HepG2 (cell line): ENCODE results near the gene NCOA7. TPM values are rescaled to one million over a fixed set of nuclear protein-coding genes. Genes with fewer than 3 reads are reported as not detected.

ENCODE experiments used
- DNMT1 ChIP-seq: sonication (generic); formaldehyde crosslinking; IDR thresholded peaks from 2 replicates; pipeline ENCODE4 v1.5.1; 2020; ENCODE audit warnings: mild to moderate bottlenecking, missing genetic modification reagents
- EZH2 ChIP-seq: conservative IDR thresholded peaks from 2 replicates; pipeline ENCODE4 v1.6.1; 2012; ENCODE audit warnings: mild to moderate bottlenecking, low read depth, low read length, moderate library complexity
- FOXJ3 ChIP-seq: sonication (generic); formaldehyde crosslinking; IDR thresholded peaks from 2 replicates; pipeline ENCODE4 v1.4.0; 2020; ENCODE audit warnings: missing genetic modification reagents, mild to moderate bottlenecking, borderline replicate concordance
- GABPB1 ChIP-seq: IDR thresholded peaks from 2 replicates; pipeline ENCODE4 v1.6.1; 2016; ENCODE audit warnings: mild to moderate bottlenecking, missing genetic modification reagents, moderate library complexity, missing compliant biosample characterization
- JARID2 ChIP-seq: sonication (generic); formaldehyde crosslinking; IDR thresholded peaks from 2 replicates; pipeline ENCODE4 v1.8.1; 2023; ENCODE audit warnings: missing genetic modification reagents, inconsistent platforms; ENCODE audit not compliant: insufficient replicate concordance
- KLF12 ChIP-seq: sonication (generic); formaldehyde crosslinking; IDR thresholded peaks from 2 replicates; pipeline ENCODE4 v1.4.0; 2020; ENCODE audit warnings: missing genetic modification reagents, borderline replicate concordance
- PHF21A ChIP-seq: sonication (generic); formaldehyde crosslinking; IDR thresholded peaks from 2 replicates; pipeline ENCODE4 v1.5.0; 2020; ENCODE audit warnings: mild to moderate bottlenecking, missing genetic modification reagents
- SALL2 ChIP-seq: sonication (generic); formaldehyde crosslinking; IDR thresholded peaks from 2 replicates; pipeline ENCODE4 v1.8.1; 2023; ENCODE audit warnings: mild to moderate bottlenecking, missing genetic modification reagents, inconsistent platforms
- ZBTB42 ChIP-seq: sonication (generic); formaldehyde crosslinking; IDR thresholded peaks from 2 replicates; pipeline ENCODE4 v1.5.0; 2020; ENCODE audit warnings: mild to moderate bottlenecking, missing genetic modification reagents
- ZNF441 ChIP-seq: sonication (generic); formaldehyde crosslinking; IDR thresholded peaks from 2 replicates; pipeline ENCODE4 v1.7.0; 2021; ENCODE audit warnings: missing genetic modification reagents, borderline replicate concordance
- ZNF468 ChIP-seq: sonication (generic); formaldehyde crosslinking; IDR thresholded peaks from 2 replicates; pipeline ENCODE4 v1.8.0; 2022; ENCODE audit warnings: mild to moderate bottlenecking, moderate library complexity, missing genetic modification reagents
- ZNF674 ChIP-seq: sonication (generic); formaldehyde crosslinking; IDR thresholded peaks from 2 replicates; pipeline ENCODE4 v1.5.0; 2020; ENCODE audit warnings: low read depth, mild to moderate bottlenecking, missing genetic modification reagents
- ZNF75D ChIP-seq: sonication (generic); formaldehyde crosslinking; IDR thresholded peaks from 2 replicates; pipeline ENCODE4 v1.8.1; 2023; ENCODE audit warnings: missing genetic modification reagents, mild to moderate bottlenecking, borderline replicate concordance
- polyA plus RNA-seq, 8 experiments: library from polyadenylated mRNA; depleted of rRNA in 3 of 8; stranded (reverse) in 7 of 8; unstranded in 1 of 8; fragments of >200 nt; fragmentation: Illumina TruSeq in 4 of 8; extraction: Trizol in 4 of 8; gene quantifications; 2 replicates each; pipeline versions ENCODE4 v1.2.1 to v1.2.3, GENCODE V29; 2011 to 2016; ENCODE audit warnings: low read depth in 4 of 8, missing spikeins in 1 of 8, mixed read lengths in 1 of 8; ENCODE audit not compliant: insufficient read depth in 1 of 8
- total RNA-seq, 5 experiments: library from RNA; depleted of rRNA; stranded (reverse); fragments of >200 nt; fragmentation: Illumina TruSeq; extraction: Trizol; gene quantifications; 2 replicates each; pipeline ENCODE4 v1.2.3, GENCODE V29; 2016; ENCODE audit warnings: low read depth in 1 of 5
- TF ChIP-seq, protein P1 (sequence below): sonication (generic); formaldehyde crosslinking; IDR thresholded peaks from 2 replicates; pipeline ENCODE4 v1.8.1; 2023; ENCODE audit warnings: missing genetic modification reagents, mild to moderate bottlenecking, borderline replicate concordance
- TF ChIP-seq, protein P2 (sequence below): sonication (generic); formaldehyde crosslinking; IDR thresholded peaks from 2 replicates; pipeline ENCODE4 v1.9.0; 2021; ENCODE audit warnings: missing genetic modification reagents, borderline replicate concordance
- TF ChIP-seq, protein P3 (sequence below): sonication (generic); formaldehyde crosslinking; IDR thresholded peaks from 2 replicates; pipeline ENCODE4 v1.8.0; 2022; ENCODE audit warnings: missing genetic modification reagents, low read depth, mild to moderate bottlenecking, borderline replicate concordance
- TF ChIP-seq, protein P4 (sequence below): sonication (generic); formaldehyde crosslinking; IDR thresholded peaks from 2 replicates; pipeline ENCODE4 v1.5.0; 2020; ENCODE audit warnings: mild to moderate bottlenecking, missing genetic modification reagents
- TF ChIP-seq, protein P5 (sequence below): sonication (generic); formaldehyde crosslinking; IDR thresholded peaks from 2 replicates; pipeline ENCODE4 v1.4.0; 2020; ENCODE audit warnings: mild to moderate bottlenecking, missing genetic modification reagents

Gene NCOA7
- total and polyA plus RNA-seq, 2 of the 13 experiments (the other 11 are each of a cell fraction or from before 2014, with no cell fraction given) = 13.6 to 20.8 TPM

DNA sequence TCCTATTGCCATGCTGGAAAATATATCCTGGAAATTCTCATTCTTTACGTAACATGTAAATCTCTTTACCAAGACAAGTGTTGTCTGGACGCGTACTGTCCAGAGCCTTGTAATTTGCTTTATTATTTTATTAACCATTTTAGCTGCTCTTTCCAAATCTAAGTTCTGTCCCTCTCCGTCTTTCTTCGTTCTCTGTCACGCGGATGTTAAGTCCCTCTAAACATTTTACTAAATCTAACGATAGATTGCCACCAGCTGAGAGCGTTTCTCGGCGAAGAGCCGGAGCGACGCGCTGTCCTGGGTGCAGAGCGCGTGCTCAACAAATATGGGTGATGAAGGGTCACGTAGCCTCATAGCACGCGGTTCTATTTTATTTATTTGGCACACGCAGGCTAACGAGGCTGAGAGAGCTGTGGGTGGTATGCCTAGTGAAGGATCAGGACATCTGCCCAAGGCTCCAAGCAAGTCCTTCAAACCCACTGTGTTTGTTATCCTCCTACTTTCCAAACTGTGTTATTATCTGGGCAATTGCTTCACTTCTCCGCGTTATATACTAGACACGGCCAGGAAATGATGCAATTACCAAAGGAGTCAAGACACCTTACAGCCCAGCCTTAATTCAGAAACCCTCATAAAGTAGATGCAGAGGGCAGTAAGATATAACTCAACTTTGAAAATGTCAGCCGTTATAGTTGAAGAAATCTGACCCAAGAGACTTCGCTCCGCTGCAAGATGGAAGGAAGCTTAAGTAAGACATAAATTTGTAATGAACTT lies 10.0 kb upstream of the NCOA7 start (continued):
- peak; percentile 66; the same call in 1 of the 2 replicates for TF ChIP-seq DNMT1
- peak; percentile 80 for TF ChIP-seq GABPB1
- TF ChIP-seq, protein P1, sequence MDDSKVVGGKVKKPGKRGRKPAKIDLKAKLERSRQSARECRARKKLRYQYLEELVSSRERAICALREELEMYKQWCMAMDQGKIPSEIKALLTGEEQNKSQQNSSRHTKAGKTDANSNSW = peak; percentile 75; the same call in 1 of the 2 replicates
- 0 out of 2 replicates have a peak, but pooled peaks have one; percentile 86 for TF ChIP-seq ZNF674 (CRISPR knock-in tag)
- TF ChIP-seq ZNF75D (CRISPR knock-in tag) = no peak
- TF ChIP-seq, protein P2, sequence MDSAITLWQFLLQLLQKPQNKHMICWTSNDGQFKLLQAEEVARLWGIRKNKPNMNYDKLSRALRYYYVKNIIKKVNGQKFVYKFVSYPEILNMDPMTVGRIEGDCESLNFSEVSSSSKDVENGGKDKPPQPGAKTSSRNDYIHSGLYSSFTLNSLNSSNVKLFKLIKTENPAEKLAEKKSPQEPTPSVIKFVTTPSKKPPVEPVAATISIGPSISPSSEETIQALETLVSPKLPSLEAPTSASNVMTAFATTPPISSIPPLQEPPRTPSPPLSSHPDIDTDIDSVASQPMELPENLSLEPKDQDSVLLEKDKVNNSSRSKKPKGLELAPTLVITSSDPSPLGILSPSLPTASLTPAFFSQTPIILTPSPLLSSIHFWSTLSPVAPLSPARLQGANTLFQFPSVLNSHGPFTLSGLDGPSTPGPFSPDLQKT (CRISPR knock-in tag) = no peak
- TF ChIP-seq PHF21A (CRISPR knock-in tag) = peak; percentile 83
- TF ChIP-seq JARID2 (CRISPR knock-in tag) = no peak
- no peak for TF ChIP-seq ZBTB42
- no peak for TF ChIP-seq EZH2
- TF ChIP-seq KLF12 (CRISPR knock-in tag) = peak; percentile 17; the same call in 1 of the 2 replicates
- no peak for TF ChIP-seq ZNF468 (CRISPR knock-in tag)
- TF ChIP-seq, protein P3, sequence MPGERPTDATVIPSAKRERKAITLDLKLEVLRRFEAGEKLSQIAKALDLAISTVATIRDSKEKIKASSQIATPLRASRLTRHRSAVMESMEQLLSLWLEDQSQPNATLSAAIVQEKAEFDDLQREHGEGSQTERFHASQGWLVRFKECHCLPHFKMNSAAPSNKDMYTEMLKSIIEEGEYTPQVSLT (CRISPR knock-in tag) = peak; percentile 84; the same call in 1 of the 2 replicates
- TF ChIP-seq, protein P4, sequence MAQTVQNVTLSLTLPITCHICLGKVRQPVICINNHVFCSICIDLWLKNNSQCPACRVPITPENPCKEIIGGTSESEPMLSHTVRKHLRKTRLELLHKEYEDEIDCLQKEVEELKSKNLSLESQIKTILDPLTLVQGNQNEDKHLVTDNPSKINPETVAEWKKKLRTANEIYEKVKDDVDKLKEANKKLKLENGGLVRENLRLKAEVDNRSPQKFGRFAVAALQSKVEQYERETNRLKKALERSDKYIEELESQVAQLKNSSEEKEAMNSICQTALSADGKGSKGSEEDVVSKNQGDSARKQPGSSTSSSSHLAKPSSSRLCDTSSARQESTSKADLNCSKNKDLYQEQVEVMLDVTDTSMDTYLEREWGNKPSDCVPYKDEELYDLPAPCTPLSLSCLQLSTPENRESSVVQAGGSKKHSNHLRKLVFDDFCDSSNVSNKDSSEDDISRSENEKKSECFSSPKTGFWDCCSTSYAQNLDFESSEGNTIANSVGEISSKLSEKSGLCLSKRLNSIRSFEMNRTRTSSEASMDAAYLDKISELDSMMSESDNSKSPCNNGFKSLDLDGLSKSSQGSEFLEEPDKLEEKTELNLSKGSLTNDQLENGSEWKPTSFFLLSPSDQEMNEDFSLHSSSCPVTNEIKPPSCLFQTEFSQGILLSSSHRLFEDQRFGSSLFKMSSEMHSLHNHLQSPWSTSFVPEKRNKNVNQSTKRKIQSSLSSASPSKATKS (CRISPR knock-in tag) = 0 out of 2 replicates have a peak, but pooled peaks have one; percentile 53
- TF ChIP-seq, protein P5, sequence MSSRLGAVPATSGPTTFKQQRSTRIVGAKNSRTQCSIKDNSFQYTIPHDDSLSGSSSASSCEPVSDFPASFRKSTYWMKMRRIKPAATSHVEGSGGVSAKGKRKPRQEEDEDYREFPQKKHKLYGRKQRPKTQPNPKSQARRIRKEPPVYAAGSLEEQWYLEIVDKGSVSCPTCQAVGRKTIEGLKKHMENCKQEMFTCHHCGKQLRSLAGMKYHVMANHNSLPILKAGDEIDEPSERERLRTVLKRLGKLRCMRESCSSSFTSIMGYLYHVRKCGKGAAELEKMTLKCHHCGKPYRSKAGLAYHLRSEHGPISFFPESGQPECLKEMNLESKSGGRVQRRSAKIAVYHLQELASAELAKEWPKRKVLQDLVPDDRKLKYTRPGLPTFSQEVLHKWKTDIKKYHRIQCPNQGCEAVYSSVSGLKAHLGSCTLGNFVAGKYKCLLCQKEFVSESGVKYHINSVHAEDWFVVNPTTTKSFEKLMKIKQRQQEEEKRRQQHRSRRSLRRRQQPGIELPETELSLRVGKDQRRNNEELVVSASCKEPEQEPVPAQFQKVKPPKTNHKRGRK (CRISPR knock-in tag) = peak; percentile 86
- TF ChIP-seq FOXJ3 (CRISPR knock-in tag) = peak; percentile 50; the same call in 1 of the 2 replicates
- peak; percentile 79 for TF ChIP-seq ZNF441 (CRISPR knock-in tag)
- TF ChIP-seq SALL2 (CRISPR knock-in tag) = peak; percentile 36; the same call in 1 of the 2 replicates
